Measurements from ENCODE around the gene PPP1R3F.

The PPP1R3F gene

DNA sequence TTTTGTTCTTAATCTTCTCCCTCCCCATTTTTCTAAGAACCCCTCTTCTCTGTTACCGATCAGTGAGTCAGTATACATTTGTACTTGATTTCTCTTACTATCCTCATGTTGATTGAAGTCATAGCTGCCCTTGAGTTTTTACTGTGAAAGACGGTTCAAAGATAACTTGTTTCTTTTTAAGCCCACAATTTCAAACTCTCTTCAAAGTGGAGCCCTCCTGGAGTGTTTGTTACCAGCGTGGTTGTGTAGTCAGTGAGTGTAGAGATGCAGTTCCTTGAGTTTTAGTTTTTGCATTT lies 7.9 kb downstream of the PPP1R3F start:
- H3K27ac ChIP-seq, result no peak overlapping the region
- TF ChIP-seq, protein P1, sequence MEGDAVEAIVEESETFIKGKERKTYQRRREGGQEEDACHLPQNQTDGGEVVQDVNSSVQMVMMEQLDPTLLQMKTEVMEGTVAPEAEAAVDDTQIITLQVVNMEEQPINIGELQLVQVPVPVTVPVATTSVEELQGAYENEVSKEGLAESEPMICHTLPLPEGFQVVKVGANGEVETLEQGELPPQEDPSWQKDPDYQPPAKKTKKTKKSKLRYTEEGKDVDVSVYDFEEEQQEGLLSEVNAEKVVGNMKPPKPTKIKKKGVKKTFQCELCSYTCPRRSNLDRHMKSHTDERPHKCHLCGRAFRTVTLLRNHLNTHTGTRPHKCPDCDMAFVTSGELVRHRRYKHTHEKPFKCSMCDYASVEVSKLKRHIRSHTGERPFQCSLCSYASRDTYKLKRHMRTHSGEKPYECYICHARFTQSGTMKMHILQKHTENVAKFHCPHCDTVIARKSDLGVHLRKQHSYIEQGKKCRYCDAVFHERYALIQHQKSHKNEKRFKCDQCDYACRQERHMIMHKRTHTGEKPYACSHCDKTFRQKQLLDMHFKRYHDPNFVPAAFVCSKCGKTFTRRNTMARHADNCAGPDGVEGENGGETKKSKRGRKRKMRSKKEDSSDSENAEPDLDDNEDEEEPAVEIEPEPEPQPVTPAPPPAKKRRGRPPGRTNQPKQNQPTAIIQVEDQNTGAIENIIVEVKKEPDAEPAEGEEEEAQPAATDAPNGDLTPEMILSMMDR (conservative IDR thresholded peaks at IDR 0.05; ENCODE audit: low read depth), result no peak
- ChIA-PET CTCF (no interaction called here), POLR2A (ENCODE audit: low non-redundant PET) (interaction anchor here (0.7 kb wide), 1 partner anchor 9 kb away, joined by 3 read pairs; no protein-coding TSS in a partner anchor)
- no peak for DNase-seq (ENCODE audit: low spot score)

DNA sequence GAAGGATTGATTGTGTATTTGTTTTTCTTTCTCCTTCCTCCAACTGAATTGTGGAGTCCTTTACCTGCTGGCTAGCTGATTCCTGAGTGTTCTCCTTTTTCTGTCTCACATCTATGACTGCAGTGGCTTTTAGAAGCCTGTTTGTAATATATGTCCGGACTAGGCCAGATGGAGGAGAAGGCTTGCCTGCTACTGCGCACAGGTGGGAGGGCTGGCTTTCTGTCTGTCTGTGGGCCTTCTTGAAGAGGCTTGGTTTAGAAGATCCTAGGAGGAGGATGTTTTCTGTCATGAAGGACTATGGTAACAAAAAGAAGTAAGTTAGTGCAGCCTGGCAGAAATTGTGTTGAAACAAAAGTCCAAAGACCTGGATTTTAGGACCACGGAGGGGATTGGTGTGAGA lies 8.5 kb downstream of the PPP1R3F start:
- no peak for DNase-seq (ENCODE audit: low spot score)
- ChIA-PET CTCF (no interaction called here), POLR2A (ENCODE audit: low non-redundant PET) (no interaction called here)
- no peak overlapping the region for H3K27ac ChIP-seq
- TF ChIP-seq, protein P1 (conservative IDR thresholded peaks at IDR 0.05; ENCODE audit: low read depth), result no peak

DNA sequence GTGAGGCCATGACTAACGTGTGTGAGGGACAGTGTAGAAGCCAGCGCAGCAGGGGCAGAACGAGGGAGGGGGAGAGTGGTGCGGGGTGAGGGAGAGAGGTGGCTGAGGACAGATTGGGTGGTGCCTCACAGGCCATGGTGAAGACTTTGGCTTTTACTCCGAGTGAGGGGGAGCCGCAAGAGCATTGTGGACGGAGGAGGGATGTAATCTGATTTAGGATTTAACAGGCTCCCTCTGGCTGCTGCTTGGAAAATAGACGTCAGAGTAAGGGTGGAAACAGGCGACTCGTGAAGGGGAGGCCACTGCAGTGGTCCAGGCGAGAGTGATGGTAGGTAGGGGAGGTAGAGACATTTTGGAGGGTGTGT lies 13.0 kb downstream of the PPP1R3F start:
- no peak overlapping the region for H3K27ac ChIP-seq
- ChIA-PET POLR2A (ENCODE audit: low non-redundant PET) (no interaction called here), CTCF (no interaction called here)
- DNase-seq (ENCODE audit: low spot score), result no peak
- TF ChIP-seq, protein P1 (conservative IDR thresholded peaks at IDR 0.05; ENCODE audit: low read depth), result no peak

DNA sequence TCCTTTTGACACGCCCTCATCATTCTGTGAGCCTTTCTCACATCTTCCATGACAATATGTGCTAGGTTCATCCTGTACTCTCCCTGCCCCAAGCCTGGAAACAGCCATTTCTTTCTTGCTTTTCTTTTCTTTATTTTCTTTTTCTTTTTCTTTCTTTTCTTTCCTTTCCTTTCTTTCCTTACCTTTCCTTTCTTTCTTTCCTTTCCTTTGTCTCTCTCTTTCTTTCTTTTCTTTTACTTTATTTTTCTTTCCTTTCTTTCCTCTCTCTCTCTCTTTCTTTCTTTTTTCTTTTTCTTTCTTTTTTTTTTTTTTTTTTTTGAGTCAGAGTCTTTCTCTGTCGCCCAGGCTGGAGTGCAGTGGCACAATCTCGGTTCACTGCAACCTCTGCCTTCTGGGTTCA lies 14.6 kb downstream of the PPP1R3F start:
- no peak for DNase-seq (ENCODE audit: low spot score)
- POLR2A ChIA-PET (ENCODE audit: low non-redundant PET), result no interaction called here
- CTCF ChIA-PET, result no interaction called here

DNA sequence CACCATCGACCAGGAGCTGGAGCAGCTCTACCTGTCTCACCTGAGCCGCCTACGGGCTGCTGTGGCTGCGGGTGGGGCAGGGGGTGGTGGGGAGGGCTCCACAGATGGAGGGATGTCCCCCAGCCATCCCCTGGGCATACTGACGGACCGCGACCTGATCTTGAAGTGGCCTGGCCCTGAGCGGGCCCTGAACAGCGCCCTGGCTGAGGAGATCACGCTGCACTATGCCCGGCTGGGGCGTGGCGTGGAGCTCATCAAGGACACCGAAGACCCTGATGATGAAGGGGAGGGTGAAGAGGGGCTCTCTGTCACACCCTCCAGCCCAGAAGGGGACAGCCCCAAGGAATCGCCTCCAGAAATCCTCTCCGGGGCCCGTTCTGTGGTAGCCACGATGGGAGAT lies 16.5 kb downstream of the PPP1R3F start:
- no peak overlapping the region for H3K27ac ChIP-seq
- TF ChIP-seq, protein P1 (conservative IDR thresholded peaks at IDR 0.05; ENCODE audit: low read depth), result no peak
- ChIA-PET CTCF (no interaction called here), POLR2A (ENCODE audit: low non-redundant PET) (no interaction called here)
- no peak for DNase-seq (ENCODE audit: low spot score)

More for the DNA sequence above, 14.6 kb downstream of the PPP1R3F start:
- no peak overlapping the region for H3K27ac ChIP-seq
- TF ChIP-seq, protein P1 (conservative IDR thresholded peaks at IDR 0.05; ENCODE audit: low read depth), result no peak

DNA sequence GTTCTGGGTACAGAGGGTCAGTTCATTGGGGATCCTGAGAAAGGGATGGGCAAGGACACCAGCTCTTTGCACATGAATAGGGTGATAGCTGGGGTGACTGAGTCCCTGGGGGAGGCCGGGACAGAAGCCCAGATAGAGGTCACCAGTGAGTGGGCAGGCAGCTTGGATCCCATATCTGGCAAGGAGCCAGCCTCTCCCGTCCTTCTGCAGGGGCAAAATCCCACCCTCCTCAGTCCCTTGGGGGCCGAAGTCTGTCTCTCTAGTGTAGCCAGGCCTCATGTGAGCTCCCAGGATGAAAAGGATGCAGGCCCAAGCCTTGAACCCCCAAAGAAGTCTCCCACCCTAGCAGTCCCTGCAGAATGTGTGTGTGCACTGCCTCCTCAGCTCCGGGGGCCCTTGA lies 17.0 kb downstream of the PPP1R3F start:
- H3K27ac ChIP-seq, result no peak overlapping the region
- POLR2A ChIA-PET (ENCODE audit: low non-redundant PET), result interaction anchor here (0.6 kb wide), 1 partner anchor 9 kb away, joined by 3 read pairs; no protein-coding TSS in a partner anchor
- DNase-seq (ENCODE audit: low spot score), result no peak
- TF ChIP-seq, protein P1 (conservative IDR thresholded peaks at IDR 0.05; ENCODE audit: low read depth), result no peak
- CTCF ChIA-PET, result no interaction called here

DNA sequence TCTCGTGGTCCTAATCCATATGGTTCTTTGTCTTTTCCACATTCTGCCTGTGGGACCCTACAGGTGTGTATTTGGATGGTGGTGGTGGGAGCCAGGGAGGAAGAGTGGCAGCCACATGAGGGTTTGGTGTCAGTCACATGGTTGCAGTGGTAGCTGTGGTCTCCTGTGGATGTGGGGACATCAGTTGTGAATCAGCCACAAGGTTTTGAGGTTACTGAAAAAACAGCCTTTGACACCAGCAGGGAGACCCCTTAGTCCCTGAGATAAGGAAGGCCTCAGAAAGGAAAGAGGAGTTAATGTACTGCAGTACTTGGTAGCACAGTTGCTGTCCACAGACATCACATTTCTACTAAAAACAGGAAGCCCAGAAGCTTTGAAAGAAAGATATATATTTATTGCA lies 18.1 kb downstream of the PPP1R3F start:
- CTCF ChIA-PET, result no interaction called here
- POLR2A ChIA-PET (ENCODE audit: low non-redundant PET), result no interaction called here
- H3K27ac ChIP-seq, result no peak overlapping the region
- TF ChIP-seq, protein P1 (conservative IDR thresholded peaks at IDR 0.05; ENCODE audit: low read depth), result no peak
- no peak for DNase-seq (ENCODE audit: low spot score)

Data from RWPE1 (cell line).